Inferior parietal cortex (tissue), 1 donor: ENCODE data around the gene JMJD8.

ENCODE experiments used
- DNase-seq: peaks from one replicate; pipeline ENCODE4 v3.0.0-alpha.2; 2016; ENCODE audit errors: extremely low spot score

JMJD8 gene

GRCh38 chr16:662095-662494 lies 22.0 kb downstream of the JMJD8 start:
- no peak for DNase-seq

- DNase-seq: no peak
Observed at GRCh38 chr16:661184-661821, 22.8 kb downstream of the JMJD8 start.

- peak; percentile 75 for DNase-seq
Observed at GRCh38 chr16:660459-661183, 23.5 kb downstream of the JMJD8 start.

GRCh38 chr16:660132-660458 lies 24.0 kb downstream of the JMJD8 start:
- no peak for DNase-seq

GRCh38 chr16:659618-660017 lies 24.5 kb downstream of the JMJD8 start:
- DNase-seq: no peak

GRCh38 chr16:658679-659571 lies 25.2 kb downstream of the JMJD8 start:
- DNase-seq: no peak

GRCh38 chr16:657487-657886 lies 26.6 kb downstream of the JMJD8 start:
- DNase-seq: no peak

- DNase-seq: no peak
Observed at GRCh38 chr16:654034-654433, 30.1 kb downstream of the JMJD8 start.

GRCh38 chr16:652454-653305 lies 31.5 kb downstream of the JMJD8 start:
- no peak for DNase-seq

GRCh38 chr16:651844-652243 lies 32.3 kb downstream of the JMJD8 start:
- DNase-seq: no peak

GRCh38 chr16:649631-650030 lies 34.5 kb downstream of the JMJD8 start:
- DNase-seq: no peak

GRCh38 chr16:648781-649589 lies 35.1 kb downstream of the JMJD8 start, which contains the start of gene WDR90:
WDR90 (plus strand) TSS chr16:649365; CDS start chr16:649417, 52 bp downstream.
- DNase-seq: peak; percentile 94

GRCh38 chr16:648071-648780 lies 35.9 kb downstream of the JMJD8 start:
- DNase-seq: no peak

- no peak for DNase-seq
Observed at GRCh38 chr16:647173-647902, 36.8 kb downstream of the JMJD8 start.

- DNase-seq: no peak
Observed at GRCh38 chr16:646679-647172, 37.4 kb downstream of the JMJD8 start.

- no peak for DNase-seq
Observed at GRCh38 chr16:645852-646678, 38.1 kb downstream of the JMJD8 start.

GRCh38 chr16:644556-644955 lies 39.6 kb downstream of the JMJD8 start:
- DNase-seq: no peak

GRCh38 chr16:643050-643368 lies 41.1 kb downstream of the JMJD8 start:
- DNase-seq: no peak
